BLaER1 treated with 17β-estradiol and CSF1 and Interleukin-3, amounts not matched to agents 10 nM and 100 nM (cell line): ENCODE measurements around the gene CENPM.

ENCODE experiments used
- H3K27ac ChIP-seq, 11 experiments: shearing (Covaris generic); formaldehyde crosslinking; 2 replicates each; pipeline ENCODE4 v1.8.1; 2022
- H3K27me3 ChIP-seq, 11 experiments: shearing (Covaris generic); formaldehyde crosslinking; 2 replicates each; pipeline ENCODE4 v1.8.1; 2022
- H3K36me3 ChIP-seq, 11 experiments: shearing (Covaris generic); formaldehyde crosslinking; 2 replicates each; pipeline ENCODE4 v1.8.1; 2022
- H3K4me1 ChIP-seq, 10 experiments: shearing (Covaris generic); formaldehyde crosslinking; 2 replicates each; pipeline ENCODE4 v1.8.1; 2022
- H3K4me2 ChIP-seq, 11 experiments: shearing (Covaris generic); formaldehyde crosslinking; 2 replicates each; pipeline ENCODE4 v1.8.1; 2022
- H3K4me3 ChIP-seq, 10 experiments: shearing (Covaris generic); formaldehyde crosslinking; 2 replicates each; pipeline ENCODE4 v1.8.1; 2022
- H3K9ac ChIP-seq, 11 experiments: shearing (Covaris generic); formaldehyde crosslinking; 2 replicates each; pipeline ENCODE4 v1.8.1; 2022
- H3K9me3 ChIP-seq, 11 experiments: shearing (Covaris generic); formaldehyde crosslinking; replicated peaks in 1 of 11; 2 replicates each; pipeline ENCODE4 v1.8.1; 2022
- H4K20me1 ChIP-seq, 11 experiments: shearing (Covaris generic); formaldehyde crosslinking; 2 replicates each; pipeline ENCODE4 v1.8.1; 2022
- Cebpa-rat ChIP-seq, 11 experiments: shearing (Covaris generic); IDR thresholded peaks; 2 replicates each; pipeline ENCODE4 v1.8.1; 2022

Gene CENPM

GRCh38 chr22:41923595-41924276 lies 23.2 kb downstream of the CENPM start:
- H3K9me3 ChIP-seq, result no peaks in the 10 kb centered on the region
- TF ChIP-seq Cebpa-rat (IDR thresholded peaks at IDR 0.05), result no peak
- no peak overlapping the region for H3K4me3 ChIP-seq
- peaks cover 0 to 21% (median 11%) of the 10 kb centered on the region in 11 experiments; a peak in 12 of 22 replicates for H3K36me3 ChIP-seq
- peaks cover 49 to 95% (median 90%) of the 10 kb centered on the region in 10 experiments for H3K4me1 ChIP-seq
- H3K27me3 ChIP-seq, result peaks cover 0 to 24% (median 0%) of the 10 kb centered on the region in 11 experiments; a peak in 7 of 22 replicates
- peaks cover 0 to 64% (median 21%) of the 10 kb centered on the region in 11 experiments; a peak in 12 of 22 replicates for H4K20me1 ChIP-seq
- peak overlapping the region in 5 of 11 experiments; percentile 23 to 97 (median 44); a peak in 7 of 22 replicates for H3K9ac ChIP-seq
- peak overlapping the region in 7 of 11 experiments; percentile 0 to 89 (median 39); a peak in 8 of 22 replicates for H3K27ac ChIP-seq
- peak overlapping the region in 8 of 11 experiments; percentile 91 to 99 (median 96); a peak in 16 of 22 replicates for H3K4me2 ChIP-seq

GRCh38 chr22:41922940-41923594 lies 23.9 kb downstream of the CENPM start:
- H3K9ac ChIP-seq, result peak overlapping the region in 5 of 11 experiments; percentile 23 to 97 (median 44); a peak in 7 of 22 replicates
- peak overlapping the region in 7 of 11 experiments; percentile 25 to 89 (median 45); a peak in 11 of 22 replicates for H3K27ac ChIP-seq
- peaks cover 0 to 24% (median 2%) of the 10 kb centered on the region in 11 experiments; a peak in 14 of 22 replicates for H3K27me3 ChIP-seq
- no peak for TF ChIP-seq Cebpa-rat (IDR thresholded peaks at IDR 0.05)
- no peaks in the 10 kb centered on the region for H3K9me3 ChIP-seq
- peaks cover 49 to 95% (median 90%) of the 10 kb centered on the region in 10 experiments for H3K4me1 ChIP-seq
- H3K4me2 ChIP-seq, result peak overlapping the region in 8 of 11 experiments; percentile 91 to 99 (median 96); a peak in 17 of 22 replicates
- H3K36me3 ChIP-seq, result peaks cover 0 to 21% (median 11%) of the 10 kb centered on the region in 11 experiments; a peak in 12 of 22 replicates
- no peak overlapping the region for H3K4me3 ChIP-seq
- H4K20me1 ChIP-seq, result peaks cover 0 to 70% (median 26%) of the 10 kb centered on the region in 11 experiments; a peak in 15 of 22 replicates

DNA sequence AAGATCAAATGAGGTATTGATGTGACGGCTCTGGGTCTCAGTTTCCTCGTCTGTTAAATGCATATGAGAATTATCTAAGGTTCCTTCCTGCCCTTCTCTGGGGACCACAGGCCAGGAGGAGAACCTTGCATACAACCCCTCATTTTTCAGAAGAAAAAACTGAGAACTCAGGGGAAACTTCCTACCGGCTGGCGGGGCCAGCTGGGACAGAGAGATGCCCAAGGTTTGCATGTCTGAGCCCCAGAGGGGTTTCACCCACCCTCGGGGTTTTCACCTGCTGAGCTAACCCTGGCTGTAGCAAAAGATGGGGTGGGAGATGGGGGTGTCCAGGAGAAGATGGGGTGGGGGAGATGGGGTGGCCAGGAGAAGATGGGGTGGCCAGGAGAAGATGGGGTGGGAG lies 24.6 kb downstream of the CENPM start:
- Histone ChIP-seq H3K36me3 (peaks cover 0 to 21% (median 11%) of the 10 kb centered on the region in 11 experiments; a peak in 12 of 22 replicates), H3K27ac (peak overlapping the region in 8 of 11 experiments; percentile 81 to 97 (median 90); a peak in 15 of 22 replicates), H3K4me3 (no peak overlapping the region), H3K9me3 (no peaks in the 10 kb centered on the region), H3K9ac (peak overlapping the region in 7 of 11 experiments; percentile 14 to 79 (median 43); a peak in 8 of 22 replicates), H3K4me2 (peak overlapping the region in 9 of 11 experiments; percentile 89 to 100 (median 97); a peak in 18 of 22 replicates), H3K4me1 (peaks cover 52 to 95% (median 91%) of the 10 kb centered on the region in 10 experiments), H3K27me3 (peaks cover 5 to 31% (median 10%) of the 10 kb centered on the region in 11 experiments; a peak in 21 of 22 replicates), H4K20me1 (peaks cover 0 to 78% (median 29%) of the 10 kb centered on the region in 11 experiments; a peak in 17 of 22 replicates)
- TF ChIP-seq Cebpa-rat (IDR thresholded peaks at IDR 0.05), result no peak

- Histone ChIP-seq H3K27ac (peak overlapping the region; percentile 48 to 97 (median 88); a peak in 20 of 22 replicates), H3K4me3 (peak overlapping the region in 9 of 10 experiments; percentile 54 to 69 (median 62); a peak in 17 of 20 replicates), H3K9ac (peak overlapping the region; percentile 68 to 88 (median 79); a peak in 21 of 22 replicates), H3K9me3 (no peaks in the 10 kb centered on the region), H3K4me2 (peak overlapping the region; percentile 89 to 100 (median 97)), H4K20me1 (peaks cover 0 to 90% (median 40%) of the 10 kb centered on the region in 11 experiments; a peak in 18 of 22 replicates), H3K27me3 (peaks cover 24 to 33% (median 27%) of the 10 kb centered on the region in 11 experiments), H3K4me1 (peaks cover 46 to 86% (median 83%) of the 10 kb centered on the region in 10 experiments), H3K36me3 (peaks cover 0 to 21% (median 11%) of the 10 kb centered on the region in 11 experiments; a peak in 12 of 22 replicates)
- TF ChIP-seq Cebpa-rat (IDR thresholded peaks at IDR 0.05), result no peak; a peak in 1 of 22 replicates
These were observed 26.5 kb downstream of the CENPM start for GRCh38 chr22:41920271-41920976.

DNA sequence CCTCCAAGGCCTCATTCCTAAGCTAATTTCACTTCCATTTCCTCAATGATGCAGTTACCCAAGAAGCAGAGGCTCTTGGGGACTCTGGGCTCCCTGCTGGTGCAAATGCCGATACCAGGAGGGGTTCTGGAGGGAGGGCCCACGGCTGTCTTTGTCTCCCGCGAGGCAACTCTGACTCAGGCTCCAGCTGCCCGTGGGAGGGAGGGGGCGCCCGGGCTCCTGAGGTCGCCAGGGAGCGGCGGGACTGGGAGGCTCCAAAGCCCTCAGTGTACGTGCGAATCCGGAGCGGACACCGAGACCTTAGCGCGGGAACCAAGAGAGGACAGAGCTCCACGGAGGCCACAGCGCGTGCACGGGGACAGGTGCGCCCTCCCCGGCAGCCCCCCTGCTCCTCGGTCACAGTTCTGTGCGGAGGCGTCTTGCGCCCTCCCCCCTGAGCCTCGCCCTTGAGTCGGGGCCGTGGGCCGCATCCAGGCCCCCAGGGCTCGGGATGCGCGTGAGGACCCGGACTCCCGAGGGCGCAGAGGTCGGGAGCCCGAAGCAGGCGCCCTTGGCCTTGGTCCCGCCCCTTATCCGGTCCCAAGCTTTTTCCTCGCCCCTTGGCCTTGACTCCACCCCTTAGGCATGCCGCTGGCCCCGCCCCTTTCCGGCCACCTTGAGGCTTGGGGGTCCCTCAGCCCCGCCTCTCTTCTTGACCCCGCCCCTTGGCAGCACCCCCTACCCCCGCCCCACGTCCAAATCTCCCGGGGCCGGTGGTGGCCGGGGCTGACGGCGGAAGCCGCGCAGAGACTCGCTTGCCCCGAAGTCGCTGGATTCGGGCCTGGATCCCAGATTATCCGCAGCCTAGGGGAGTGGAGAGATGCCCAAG lies 27.4 kb downstream of the CENPM start:
- peak overlapping the region; percentile 53 to 69 (median 62) for H3K4me3 ChIP-seq

DNA sequence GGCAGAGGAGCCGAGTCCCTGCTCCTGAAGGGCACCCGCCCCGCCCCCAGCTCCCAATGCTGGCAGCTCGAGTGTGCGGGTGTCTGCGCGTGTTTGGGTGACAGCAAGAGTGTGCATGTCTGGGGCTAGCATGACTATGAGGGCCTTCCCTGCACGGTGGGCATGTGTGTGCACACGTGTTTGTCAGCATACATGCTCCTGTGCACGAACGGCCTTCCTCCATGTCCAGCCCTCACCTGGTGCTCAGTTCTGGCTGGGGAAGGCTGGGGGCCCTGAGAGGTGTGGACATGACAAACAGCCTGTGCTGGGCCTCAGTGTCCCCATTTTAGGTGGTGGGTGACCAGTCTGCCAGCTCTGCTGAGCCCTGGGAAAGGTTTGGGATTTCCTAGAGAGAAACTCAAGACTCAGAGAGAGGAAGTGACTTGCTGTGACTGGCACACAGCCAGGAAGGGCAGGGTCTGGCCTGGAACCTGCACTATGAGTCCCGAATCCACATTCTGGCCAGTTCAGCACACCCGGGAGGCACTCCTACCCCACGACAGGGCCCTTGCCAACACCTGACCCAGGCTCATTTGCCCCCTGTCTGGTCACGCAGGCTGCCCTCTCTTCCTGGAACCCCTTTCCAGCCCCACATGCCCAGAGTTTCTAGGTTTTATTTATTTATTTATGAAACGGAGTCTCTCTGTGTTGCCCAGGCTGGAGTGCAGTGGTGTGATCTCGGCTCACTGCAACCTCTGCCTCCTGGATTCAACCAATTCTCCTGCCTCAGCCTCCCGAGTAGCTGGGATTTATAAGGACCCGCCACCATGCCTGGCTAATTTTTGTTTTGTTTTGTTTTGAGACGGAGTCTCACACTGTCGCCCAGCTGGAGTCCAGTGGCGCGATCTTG lies 28.8 kb downstream of the CENPM start:
- Histone ChIP-seq H3K9ac (peak overlapping the region in 2 of 11 experiments; percentile 5 to 79; a peak in 1 of 22 replicates), H3K27me3 (peaks cover 47 to 52% (median 49%) of the 10 kb centered on the region in 11 experiments), H3K4me3 (peak overlapping the region in 1 of 10 experiments; percentile 69; a peak in 1 of 20 replicates), H3K4me1 (peaks cover 49 to 78% (median 73%) of the 10 kb centered on the region in 10 experiments), H3K27ac (peak overlapping the region in 3 of 11 experiments; percentile 14 to 97 (median 88); a peak in 3 of 22 replicates), H3K9me3 (no peaks in the 10 kb centered on the region), H4K20me1 (peaks cover 0 to 88% (median 52%) of the 10 kb centered on the region in 11 experiments; a peak in 20 of 22 replicates), H3K4me2 (peak overlapping the region; percentile 89 to 100 (median 97)), H3K36me3 (peaks cover 0 to 5% (median 3%) of the 10 kb centered on the region in 11 experiments; a peak in 11 of 22 replicates)
- no peak for TF ChIP-seq Cebpa-rat (IDR thresholded peaks at IDR 0.05)

More for the DNA sequence above, 27.4 kb downstream of the CENPM start:
- peaks cover 0 to 19% (median 11%) of the 10 kb centered on the region in 11 experiments; a peak in 12 of 22 replicates for H3K36me3 ChIP-seq
- peak overlapping the region; percentile 68 to 88 (median 79) for H3K9ac ChIP-seq
- peaks cover 33 to 38% (median 34%) of the 10 kb centered on the region in 11 experiments for H3K27me3 ChIP-seq
- no peaks in the 10 kb centered on the region for H3K9me3 ChIP-seq
- H3K4me1 ChIP-seq, result peaks cover 42 to 85% (median 80%) of the 10 kb centered on the region in 10 experiments
- peaks cover 0 to 90% (median 41%) of the 10 kb centered on the region in 11 experiments; a peak in 18 of 22 replicates for H4K20me1 ChIP-seq
- TF ChIP-seq Cebpa-rat (IDR thresholded peaks at IDR 0.05), result peak in 4 of 11 experiments; percentile 15 to 58 (median 34); a peak in 2 of 22 replicates
- H3K4me2 ChIP-seq, result peak overlapping the region; percentile 89 to 100 (median 97)
- H3K27ac ChIP-seq, result peak overlapping the region; percentile 54 to 97 (median 88); a peak in 21 of 22 replicates
